HG03175 (cell line): ENCODE results near the gene ANKRD29.

Source experiments
- ATAC-seq: cut with Tn5 transposase; IDR thresholded peaks from one replicate; pipeline ENCODE4 v1.9.1; 2021; ENCODE audit warnings: mild to moderate bottlenecking, moderate library complexity; ENCODE audit not compliant: unreplicated experiment

ANKRD29 gene, protein sequence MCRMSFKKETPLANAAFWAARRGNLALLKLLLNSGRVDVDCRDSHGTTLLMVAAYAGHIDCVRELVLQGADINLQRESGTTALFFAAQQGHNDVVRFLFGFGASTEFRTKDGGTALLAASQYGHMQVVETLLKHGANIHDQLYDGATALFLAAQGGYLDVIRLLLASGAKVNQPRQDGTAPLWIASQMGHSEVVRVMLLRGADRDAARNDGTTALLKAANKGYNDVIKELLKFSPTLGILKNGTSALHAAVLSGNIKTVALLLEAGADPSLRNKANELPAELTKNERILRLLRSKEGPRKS

DNA sequence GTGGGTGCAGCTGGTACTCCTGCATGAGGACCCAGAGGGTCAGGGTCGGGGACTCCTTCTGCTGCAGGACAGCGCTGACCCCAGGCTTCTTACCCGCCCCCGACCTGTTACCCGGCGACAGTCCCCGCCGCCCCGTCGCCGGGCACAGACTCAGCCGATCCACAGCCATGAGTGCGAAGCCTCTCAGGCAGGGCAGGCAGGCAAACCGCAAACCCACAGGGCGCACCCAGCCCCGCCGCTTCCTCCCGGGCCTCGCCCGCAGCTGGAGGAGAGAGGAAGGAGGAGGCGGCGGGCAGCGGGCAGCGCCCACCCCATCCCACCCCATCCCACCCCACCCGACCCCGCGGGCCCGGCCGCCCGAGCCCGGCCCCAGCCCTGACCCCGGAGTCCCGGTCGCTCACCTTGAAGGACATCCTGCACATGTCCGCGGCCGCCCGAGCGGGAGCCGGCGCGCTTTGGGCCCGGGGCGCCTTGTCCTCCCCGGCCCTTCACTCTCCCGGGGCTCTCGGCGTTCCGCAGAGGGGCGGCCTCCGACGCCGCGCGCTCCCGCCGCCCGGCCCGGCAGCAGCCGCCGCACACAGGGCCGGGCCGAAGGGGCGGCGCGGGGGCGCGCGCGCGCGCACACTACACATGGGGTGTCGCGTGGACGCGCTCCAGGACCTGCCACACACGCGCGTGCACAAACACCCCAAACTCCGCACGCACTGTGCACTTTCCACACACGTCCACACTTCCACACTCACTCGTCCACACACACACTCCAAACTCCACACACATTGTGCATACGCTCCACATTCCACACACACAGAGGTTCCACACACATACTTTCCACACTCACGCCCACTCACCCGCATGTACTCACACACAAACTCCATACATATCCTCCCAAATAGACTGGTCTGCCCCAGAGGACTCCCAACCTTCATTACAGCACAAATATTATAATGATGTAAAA, at the start of gene ANKRD29:
Gene ANKRD29 (minus strand): TSS at position 603 of the 955 bp plus-strand sequence. CDS start 181 bp downstream, at position 422.
- no peak for ATAC-seq

- no peak for ATAC-seq
Measured at GRCh38 chr18:23712445-23712844, 49.7 kb upstream of the ANKRD29 start.

DNA sequence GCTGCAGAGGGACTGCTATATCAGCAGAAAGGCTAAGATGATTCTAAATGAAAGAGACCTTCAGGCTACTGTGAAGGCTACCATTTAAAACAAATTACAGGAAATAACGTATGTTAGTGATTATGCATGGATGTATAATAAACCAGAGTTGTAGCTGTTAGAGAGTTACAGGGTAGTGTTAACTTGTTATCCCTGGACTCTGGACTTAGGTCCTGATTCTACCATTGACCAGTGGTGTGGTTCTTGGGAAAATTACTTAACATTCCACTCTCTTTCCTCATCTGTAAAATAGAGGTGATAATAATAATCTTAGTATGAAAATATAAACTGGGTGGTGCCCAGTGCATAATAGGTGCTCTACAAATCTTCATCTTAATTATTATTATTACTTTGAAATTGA, 48.7 kb upstream of the ANKRD29 start:
- ATAC-seq = no peak

DNA sequence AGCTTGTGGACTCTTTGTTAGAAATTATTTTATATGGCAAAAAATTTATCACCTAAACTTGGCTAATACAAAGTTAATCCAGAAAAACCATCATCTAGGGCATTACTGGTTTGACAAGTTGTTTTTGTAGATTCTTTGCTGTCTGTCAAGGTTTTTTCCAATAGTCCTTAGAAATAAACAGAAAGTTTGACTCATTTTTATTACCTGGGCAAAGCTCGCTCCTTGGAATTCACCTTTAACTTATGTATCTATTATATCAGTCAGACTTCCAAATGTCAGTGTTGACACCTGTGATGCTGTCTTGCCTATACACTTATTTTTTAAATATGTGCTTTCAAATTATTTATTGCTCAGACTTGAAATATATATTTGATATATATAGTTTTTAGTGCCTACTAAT, 48.2 kb upstream of the ANKRD29 start:
- ATAC-seq = no peak

- ATAC-seq = no peak
Measured at GRCh38 chr18:23710068-23710527, 47.4 kb upstream of the ANKRD29 start.

GRCh38 chr18:23706971-23707640, 44.4 kb upstream of the ANKRD29 start:
- ATAC-seq = no peak

- ATAC-seq = no peak
Measured at GRCh38 chr18:23704806-23705205, 42.1 kb upstream of the ANKRD29 start.

DNA sequence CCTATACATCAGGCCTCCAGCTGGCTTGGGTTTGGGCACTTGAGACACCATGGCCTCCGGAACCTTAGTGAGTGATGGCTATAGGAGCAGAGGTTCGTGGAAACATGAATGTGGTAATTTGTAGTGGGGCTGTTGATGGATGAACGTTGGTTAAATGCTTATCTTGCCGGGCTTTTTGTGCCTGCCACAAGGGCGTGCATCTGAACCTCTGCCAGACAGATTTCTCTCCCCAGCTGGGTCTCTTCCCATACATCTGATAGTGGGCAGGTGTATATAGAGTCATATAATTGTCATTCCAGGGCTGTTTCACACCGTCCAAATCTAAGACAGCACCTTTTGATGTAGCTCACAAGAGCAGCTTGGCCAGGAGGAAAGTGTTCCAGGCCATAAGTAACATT, 41.3 kb upstream of the ANKRD29 start:
- ATAC-seq = no peak

GRCh38 chr18:23703057-23703986, 40.6 kb upstream of the ANKRD29 start:
- peak; percentile 48 for ATAC-seq

- no peak for ATAC-seq
Measured at GRCh38 chr18:23702606-23703005, 39.9 kb upstream of the ANKRD29 start.

GRCh38 chr18:23701544-23702064, 38.9 kb upstream of the ANKRD29 start:
- no peak for ATAC-seq

DNA sequence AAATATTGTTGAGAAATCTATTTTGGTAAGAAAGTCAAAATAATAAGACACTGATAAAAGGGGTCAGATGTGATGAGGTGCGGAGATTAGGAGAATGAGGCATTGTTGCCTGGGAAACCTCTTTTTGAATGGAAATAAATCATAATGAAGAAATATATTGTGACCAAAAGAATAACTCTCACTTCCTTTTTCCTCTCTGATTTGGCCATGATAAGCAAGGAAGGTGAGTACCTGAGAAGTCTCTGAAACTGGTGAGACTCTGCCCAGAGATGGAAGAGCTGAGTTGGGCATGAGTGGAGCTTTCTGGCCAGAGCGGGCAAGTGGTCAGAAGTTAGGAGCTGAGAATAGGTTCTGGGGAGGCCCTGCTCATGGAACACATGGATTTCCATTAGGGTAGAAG, 38.3 kb upstream of the ANKRD29 start:
- ATAC-seq = peak; percentile 72

DNA sequence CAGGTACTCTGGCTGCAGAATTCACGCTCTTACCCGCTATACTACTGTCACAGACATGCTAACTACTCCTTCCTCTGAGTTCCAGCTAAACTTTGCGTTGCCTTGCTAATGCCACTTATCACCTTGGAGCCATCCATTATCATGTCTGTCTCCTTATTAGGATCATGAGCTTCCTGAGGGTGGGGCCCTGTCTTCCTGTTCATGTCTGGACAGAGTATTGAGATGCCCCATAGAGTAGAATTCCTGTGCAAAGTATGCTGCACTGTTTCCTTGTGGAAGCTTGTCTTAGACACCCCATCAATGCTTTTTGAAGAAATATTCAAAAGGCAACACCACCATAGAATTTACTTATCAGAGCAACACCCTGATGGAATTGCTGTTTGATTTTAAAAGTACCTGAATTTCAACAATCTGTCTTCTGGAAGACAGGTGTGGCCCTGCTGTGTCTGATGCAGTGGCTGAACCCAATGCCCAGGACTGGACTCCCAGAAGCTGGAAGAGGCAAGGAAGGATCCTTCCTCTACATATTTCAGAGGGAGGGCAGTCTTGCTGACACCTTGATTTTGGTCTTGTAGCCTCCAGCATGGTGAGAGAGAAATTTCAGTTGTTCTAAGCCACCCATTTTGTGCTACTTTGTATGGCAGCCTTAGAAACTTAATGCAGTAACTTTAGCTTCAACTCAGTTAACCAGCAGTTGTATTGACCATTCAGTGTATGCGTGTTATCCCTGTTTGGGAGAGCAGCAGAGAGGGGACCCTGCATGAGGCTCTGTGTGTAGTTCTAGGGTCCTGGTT, 32.1 kb upstream of the ANKRD29 start:
- ATAC-seq = no peak

- no peak for ATAC-seq
Measured at GRCh38 chr18:23693846-23694245, 31.1 kb upstream of the ANKRD29 start.

GRCh38 chr18:23690505-23691068, 27.9 kb upstream of the ANKRD29 start:
- no peak for ATAC-seq

DNA sequence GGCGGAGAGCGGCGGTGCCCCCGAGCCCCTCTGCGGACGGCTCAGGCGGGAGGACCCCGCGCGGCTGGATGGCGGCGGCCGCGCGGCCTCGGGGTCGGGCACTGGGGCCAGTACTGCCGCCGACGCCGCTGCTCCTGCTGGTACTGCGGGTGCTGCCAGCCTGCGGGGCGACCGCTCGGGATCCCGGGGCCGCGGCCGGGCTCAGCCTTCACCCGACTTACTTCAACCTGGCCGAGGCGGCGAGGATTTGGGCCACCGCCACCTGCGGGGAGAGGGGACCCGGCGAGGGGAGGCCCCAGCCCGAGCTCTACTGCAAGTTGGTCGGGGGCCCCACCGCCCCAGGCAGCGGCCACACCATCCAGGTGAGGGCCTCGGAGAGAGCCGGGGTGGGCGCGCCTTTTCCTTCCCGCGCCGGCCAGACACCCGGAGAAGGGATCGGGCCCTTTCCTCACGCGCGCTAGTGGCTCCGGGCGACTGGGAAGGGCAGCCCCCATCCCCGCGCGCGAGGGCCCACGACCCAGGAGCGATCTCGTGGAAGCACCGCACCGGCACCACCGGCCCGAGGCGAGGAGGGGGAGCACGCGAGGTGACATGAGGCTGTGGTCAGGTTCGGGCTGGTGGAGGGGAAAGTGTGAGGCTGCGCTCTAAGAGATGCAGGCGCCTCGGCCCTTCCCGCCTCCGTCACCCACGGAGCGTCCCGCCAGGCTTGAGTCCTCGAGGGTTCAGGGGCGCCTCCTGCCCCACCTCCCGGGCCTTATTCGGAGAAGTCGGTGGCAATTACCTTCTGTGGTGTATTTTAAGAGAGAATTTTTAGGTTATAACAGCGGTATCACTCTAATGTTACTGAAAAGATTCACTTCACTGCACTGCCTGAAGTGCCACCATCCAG, 27.1 kb upstream of the ANKRD29 start:
- ATAC-seq = no peak

GRCh38 chr18:23689031-23689615, 26.4 kb upstream of the ANKRD29 start, which contains the start of gene LAMA3:
TSS of gene LAMA3 (plus strand) at chr18:23689453. CDS start at chr18:23689684, 231 bp downstream.
- ATAC-seq = no peak
